ENCODE results near the gene PCDH1. TPM values are rescaled to one million over a fixed set of nuclear protein-coding genes. Genes with fewer than 3 reads are reported as not detected.

The PCDH1 gene
- total RNA-seq, 1 donor from 2014 or later, result 43.8 TPM

DNA sequence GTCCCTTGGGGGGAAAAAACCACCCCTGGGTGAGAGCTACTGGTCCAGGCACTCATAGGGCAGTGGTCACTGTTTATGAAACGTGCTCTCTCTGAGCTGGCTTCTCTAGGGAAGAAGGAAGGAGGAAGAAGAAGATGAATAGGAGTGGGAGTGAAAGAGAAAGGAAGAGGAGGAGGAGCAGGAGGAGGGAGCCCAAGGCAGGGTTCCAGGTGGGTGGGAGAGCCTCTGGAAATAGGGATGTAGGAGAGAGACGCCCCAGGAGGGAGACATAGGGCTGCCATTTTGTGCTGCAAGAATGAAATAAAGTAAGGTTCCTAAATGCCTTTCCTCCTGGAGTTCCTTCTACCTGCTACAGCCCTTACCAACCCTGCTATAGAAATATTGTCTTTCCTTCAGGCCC is 65.7 kb downstream of the PCDH1 start:
- DNase-seq (ENCODE audit: low spot score), result no peak

GRCh38 chr5:141811287-141812155 is 66.7 kb downstream of the PCDH1 start:
- no peak for DNase-seq (ENCODE audit: low spot score)

GRCh38 chr5:141810702-141811101 is 67.5 kb downstream of the PCDH1 start:
- DNase-seq (ENCODE audit: low spot score), result no peak

DNA sequence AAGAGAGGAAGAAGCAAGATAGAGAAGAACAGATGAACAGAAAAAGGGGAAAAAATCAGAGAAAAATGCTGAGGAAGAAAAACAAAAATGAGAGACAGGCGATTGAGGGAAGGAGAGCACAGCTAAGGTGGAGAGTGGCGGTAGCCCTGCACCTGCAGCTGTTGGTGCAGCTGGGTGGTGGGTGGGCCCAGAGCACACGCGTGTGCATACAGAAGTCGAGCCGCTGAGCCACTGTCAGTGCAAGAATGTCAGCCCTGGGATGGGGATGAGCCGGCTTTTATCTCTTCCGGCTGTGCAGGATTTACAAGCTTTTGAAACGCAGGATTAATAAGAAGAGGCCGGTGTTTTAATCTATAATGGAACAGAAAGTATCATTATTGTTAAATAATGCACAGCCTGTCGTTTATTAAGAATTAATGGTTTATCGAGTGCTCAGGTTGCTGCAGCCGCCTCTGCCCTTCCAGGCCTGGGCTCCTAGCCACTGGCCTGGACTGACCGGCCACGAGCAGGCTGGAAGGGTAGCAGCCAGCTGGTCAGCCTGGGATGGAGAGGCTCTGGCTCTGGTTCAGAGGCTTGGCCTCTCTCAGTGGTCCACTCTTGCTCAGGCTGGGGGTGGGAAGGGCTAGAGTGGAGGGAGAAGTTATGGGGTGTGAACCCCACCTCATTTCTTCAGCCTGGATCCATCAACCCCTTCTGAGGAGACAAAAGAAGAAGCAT is 68.7 kb downstream of the PCDH1 start:
- no peak for DNase-seq (ENCODE audit: low spot score)

GRCh38 chr5:141808857-141809256 is 69.4 kb downstream of the PCDH1 start:
- no peak for DNase-seq (ENCODE audit: low spot score)

DNA sequence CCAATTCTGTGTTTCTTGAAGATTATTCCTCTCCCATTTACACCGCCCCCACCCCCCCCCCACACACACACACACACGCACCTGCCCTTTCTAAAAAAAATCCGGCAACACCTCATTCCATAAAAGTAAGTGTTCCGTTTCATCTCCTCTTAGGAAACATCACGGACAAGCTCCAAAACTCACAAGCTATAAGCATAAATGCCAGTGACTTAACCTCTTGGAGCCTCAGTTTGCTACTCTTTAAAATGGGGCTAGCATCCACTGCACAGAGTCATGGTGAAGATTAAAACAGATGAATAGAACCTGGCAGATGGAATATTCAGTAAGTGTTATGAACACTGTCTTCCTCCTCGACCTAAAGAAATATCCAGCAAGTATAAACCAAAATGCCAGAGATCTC is 70.5 kb downstream of the PCDH1 start:
- DNase-seq (ENCODE audit: low spot score), result no peak

DNA sequence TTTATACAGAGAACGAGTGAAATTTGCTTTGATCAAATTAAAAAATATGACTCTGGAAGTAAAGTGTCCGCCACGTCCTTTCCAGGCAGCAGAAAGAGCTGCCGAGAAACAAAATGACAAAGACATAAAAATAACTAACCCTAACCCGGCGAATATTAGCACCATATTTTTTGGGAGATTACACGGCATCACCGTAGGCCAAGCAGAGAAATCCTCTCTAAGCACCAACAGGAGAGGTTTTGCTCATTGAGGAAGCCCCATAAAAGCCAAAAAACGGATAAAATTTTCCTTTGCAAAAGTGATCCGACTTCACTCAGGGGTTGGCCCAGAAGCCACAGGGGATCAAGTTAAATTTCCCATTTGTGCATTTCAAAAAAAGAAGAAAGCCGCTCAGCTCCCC is 70.9 kb downstream of the PCDH1 start:
- DNase-seq (ENCODE audit: low spot score), result no peak

DNA sequence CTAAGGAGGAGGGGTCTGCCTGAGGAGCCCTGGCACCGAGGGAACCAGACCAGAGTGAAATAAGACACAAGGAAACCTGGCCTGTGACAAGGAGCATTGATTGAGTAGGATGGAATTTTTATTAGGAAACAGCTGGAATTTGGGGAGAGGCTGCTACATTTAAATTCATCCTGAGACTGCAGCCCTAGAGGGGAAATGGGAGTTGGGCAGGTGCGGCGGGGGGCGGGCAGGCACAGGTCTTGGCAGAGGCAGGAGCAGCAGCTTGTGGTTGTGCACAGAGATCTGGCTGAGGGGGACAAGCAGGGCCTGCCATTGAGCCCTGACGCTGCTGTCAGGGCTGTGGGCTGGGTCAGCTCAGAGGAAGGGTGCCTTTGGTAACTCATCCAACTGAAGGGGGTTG is 71.6 kb downstream of the PCDH1 start:
- no peak for DNase-seq (ENCODE audit: low spot score)

DNA sequence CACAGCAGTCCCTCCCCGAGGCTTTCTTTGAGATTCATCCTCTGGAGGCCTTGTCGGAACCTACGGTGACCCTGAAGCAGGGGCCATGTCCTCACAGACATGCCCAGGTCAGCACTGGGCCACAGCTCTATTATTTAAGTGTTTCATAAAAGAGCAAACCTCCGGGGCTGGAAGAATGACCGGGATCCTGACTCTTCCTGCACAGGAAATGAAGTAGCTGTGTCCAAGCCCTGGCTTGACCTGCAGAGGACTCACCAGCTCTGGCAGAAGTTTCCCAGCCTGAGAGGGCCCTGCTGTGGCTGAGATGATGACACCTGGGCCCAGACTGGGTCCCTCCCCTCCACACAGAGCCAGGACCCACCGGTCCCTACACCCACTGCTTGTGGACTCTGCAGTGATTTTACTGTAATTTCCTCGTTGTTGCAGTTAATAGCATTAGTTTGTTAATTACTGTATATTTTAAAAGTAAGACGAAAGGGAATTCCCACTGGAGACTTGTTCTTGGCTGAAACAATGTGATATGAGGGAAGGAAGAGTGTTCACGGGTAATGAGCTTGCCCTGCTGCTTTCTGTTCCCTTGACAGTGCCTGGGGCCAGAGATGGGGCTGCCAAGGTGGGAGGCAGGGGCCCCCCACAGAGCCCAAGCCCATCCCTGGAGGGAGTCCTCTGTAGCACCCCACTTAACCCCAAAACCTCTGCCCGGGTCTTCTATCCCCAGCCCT is 72.2 kb downstream of the PCDH1 start:
- no peak for DNase-seq (ENCODE audit: low spot score)

GRCh38 chr5:141804475-141804874 is 73.7 kb downstream of the PCDH1 start:
- no peak for DNase-seq (ENCODE audit: low spot score)

Other genes with a start within 250 kb of the PCDH1 start
- 39.3 TPM for gene HDAC3, start 241.6 kb downstream of the PCDH1 start, total RNA-seq
- gene RELL2, start 241.4 kb downstream of the PCDH1 start, total RNA-seq, result 1.5 TPM
- 11.5 TPM for gene FCHSD1, start 227.0 kb downstream of the PCDH1 start, total RNA-seq
- gene ARAP3, start 196.2 kb downstream of the PCDH1 start, total RNA-seq, result 24.2 TPM
- 74.0 TPM for gene DELE1, start 45.5 kb upstream of the PCDH1 start, total RNA-seq
- 6.4 TPM for gene PCDH12, start 79.8 kb upstream of the PCDH1 start, total RNA-seq
- 79.4 TPM for gene RNF14, start 90.7 kb upstream of the PCDH1 start, total RNA-seq
- 36.2 TPM for gene GNPDA1, start 134.6 kb upstream of the PCDH1 start, total RNA-seq
- gene NDFIP1, start 230.4 kb upstream of the PCDH1 start, total RNA-seq, result 56.5 TPM

Measured in mesenteric fat pad (tissue), 1 donor.